ENCODE measurements around the gene CTNNB1. TPM values are rescaled to one million over a fixed set of nuclear protein-coding genes. Genes with fewer than 3 reads are reported as not detected.

Gene CTNNB1
- total and polyA plus RNA-seq, 2 of the 4 experiments (the other 2 are of a cell fraction) = 364 to 1,677 TPM

DNA sequence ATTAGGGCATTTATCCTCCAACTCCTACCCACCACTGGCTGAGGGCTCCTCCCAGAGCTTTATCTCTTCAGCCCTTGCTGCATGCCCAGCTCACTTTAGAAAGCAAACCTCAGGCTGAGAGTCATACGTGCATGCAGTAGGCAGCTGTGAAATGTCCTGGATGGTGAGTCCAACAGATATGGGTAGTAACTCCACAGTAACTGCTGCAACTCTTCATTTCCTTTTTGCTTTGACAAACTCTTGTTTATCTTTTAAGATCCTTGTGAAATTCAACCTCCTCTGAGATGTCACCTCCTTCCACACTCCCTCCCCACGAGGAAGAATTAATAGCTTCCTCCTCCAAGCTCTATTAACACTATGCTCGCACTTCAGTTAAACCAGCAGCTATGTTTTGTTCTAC, 35.9 kb upstream of the CTNNB1 start:
- H3K9ac ChIP-seq (ENCODE audit: low read depth, low read length) = no peak overlapping the region
- WGBS, 2 experiments (ENCODE audit: extremely low coverage in 2 of 2, insufficient read length in 1 of 2) = 0% methylated on average over 1 of the region's 3 CpGs; no CpG with 5 or more reads in 1 of the 2 experiments
- no peak overlapping the region for H3K4me2 ChIP-seq (ENCODE audit: low read depth, low read length)
- ChIA-PET POLR2A (ENCODE audit: unreplicated experiment) (no interaction called here), CTCF (no interaction called here)
- no peak overlapping the region for H3K56ac ChIP-seq (ENCODE audit: extremely low read depth, insufficient read depth, low read length)
- peaks cover 1% of the 10 kb centered on the region; the same call in 1 of the 2 replicates for H3K27me3 ChIP-seq (ENCODE audit: control insufficient read depth, insufficient read depth, low read length)
- BruUV-seq (replicated peaks) = no TSS peak
- no peak overlapping the region for H2AFZ ChIP-seq (replicated peaks; ENCODE audit: low read length, poor library complexity)
- dilution Hi-C loops (cut with HindIII; ENCODE audit: low sequenced_read_pairs, unreplicated experiment) (no loop called here), intact Hi-C loops (cut with micrococcal nuclease) (no loop called here), in situ Hi-C loops (cut with MboI; ENCODE audit: low sequenced_read_pairs) (no loop called here)
- H3K9me1 ChIP-seq (ENCODE audit: insufficient read depth, low read length) = no peaks in the 10 kb centered on the region
- TF ChIP-seq RCOR1 (IDR thresholded peaks at IDR 0.05; ENCODE audit: insufficient replicate concordance, low read length) (no peak), SMC3 (IDR thresholded peaks at IDR 0.05; ENCODE audit: low read depth, low read length) (no peak), RAD21 (IDR thresholded peaks at IDR 0.05; ENCODE audit: low read length) (no peak), RFX5 (IDR thresholded peaks at IDR 0.05; ENCODE audit: low read depth, low read length) (no peak), CEBPB (IDR thresholded peaks at IDR 0.05; ENCODE audit: low read depth, low read length) (no peak), MAZ (IDR thresholded peaks at IDR 0.05; ENCODE audit: borderline replicate concordance, low read depth, low read length) (no peak), POLR2A (IDR thresholded peaks at IDR 0.05; ENCODE audit: low read depth, low read length) (no peak), CHD1 (IDR thresholded peaks at IDR 0.05; ENCODE audit: low read depth, low read length) (no peak), NFE2L2 (IDR thresholded peaks at IDR 0.05; ENCODE audit: low read depth, low read length) (no peak), MXI1 (IDR thresholded peaks at IDR 0.05; ENCODE audit: borderline replicate concordance, low read depth, low read length) (no peak), FOS (IDR thresholded peaks at IDR 0.05; ENCODE audit: low read depth, low read length) (no peak), MAFK (IDR thresholded peaks at IDR 0.05; ENCODE audit: low read depth, low read length) (no peak), BHLHE40 (IDR thresholded peaks at IDR 0.05; ENCODE audit: low read depth, low read length) (no peak)
- TF ChIP-seq, protein P1, sequence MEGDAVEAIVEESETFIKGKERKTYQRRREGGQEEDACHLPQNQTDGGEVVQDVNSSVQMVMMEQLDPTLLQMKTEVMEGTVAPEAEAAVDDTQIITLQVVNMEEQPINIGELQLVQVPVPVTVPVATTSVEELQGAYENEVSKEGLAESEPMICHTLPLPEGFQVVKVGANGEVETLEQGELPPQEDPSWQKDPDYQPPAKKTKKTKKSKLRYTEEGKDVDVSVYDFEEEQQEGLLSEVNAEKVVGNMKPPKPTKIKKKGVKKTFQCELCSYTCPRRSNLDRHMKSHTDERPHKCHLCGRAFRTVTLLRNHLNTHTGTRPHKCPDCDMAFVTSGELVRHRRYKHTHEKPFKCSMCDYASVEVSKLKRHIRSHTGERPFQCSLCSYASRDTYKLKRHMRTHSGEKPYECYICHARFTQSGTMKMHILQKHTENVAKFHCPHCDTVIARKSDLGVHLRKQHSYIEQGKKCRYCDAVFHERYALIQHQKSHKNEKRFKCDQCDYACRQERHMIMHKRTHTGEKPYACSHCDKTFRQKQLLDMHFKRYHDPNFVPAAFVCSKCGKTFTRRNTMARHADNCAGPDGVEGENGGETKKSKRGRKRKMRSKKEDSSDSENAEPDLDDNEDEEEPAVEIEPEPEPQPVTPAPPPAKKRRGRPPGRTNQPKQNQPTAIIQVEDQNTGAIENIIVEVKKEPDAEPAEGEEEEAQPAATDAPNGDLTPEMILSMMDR (conservative IDR thresholded peaks at IDR 0.05; ENCODE audit: low read depth, low read length) = no peak
- TF ChIP-seq, protein P2, sequence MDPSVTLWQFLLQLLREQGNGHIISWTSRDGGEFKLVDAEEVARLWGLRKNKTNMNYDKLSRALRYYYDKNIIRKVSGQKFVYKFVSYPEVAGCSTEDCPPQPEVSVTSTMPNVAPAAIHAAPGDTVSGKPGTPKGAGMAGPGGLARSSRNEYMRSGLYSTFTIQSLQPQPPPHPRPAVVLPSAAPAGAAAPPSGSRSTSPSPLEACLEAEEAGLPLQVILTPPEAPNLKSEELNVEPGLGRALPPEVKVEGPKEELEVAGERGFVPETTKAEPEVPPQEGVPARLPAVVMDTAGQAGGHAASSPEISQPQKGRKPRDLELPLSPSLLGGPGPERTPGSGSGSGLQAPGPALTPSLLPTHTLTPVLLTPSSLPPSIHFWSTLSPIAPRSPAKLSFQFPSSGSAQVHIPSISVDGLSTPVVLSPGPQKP (IDR thresholded peaks at IDR 0.05; ENCODE audit: borderline replicate concordance, low read depth, low read length) = no peak
- TF ChIP-seq, protein P3, sequence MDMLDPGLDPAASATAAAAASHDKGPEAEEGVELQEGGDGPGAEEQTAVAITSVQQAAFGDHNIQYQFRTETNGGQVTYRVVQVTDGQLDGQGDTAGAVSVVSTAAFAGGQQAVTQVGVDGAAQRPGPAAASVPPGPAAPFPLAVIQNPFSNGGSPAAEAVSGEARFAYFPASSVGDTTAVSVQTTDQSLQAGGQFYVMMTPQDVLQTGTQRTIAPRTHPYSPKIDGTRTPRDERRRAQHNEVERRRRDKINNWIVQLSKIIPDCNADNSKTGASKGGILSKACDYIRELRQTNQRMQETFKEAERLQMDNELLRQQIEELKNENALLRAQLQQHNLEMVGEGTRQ (IDR thresholded peaks at IDR 0.05; ENCODE audit: low read depth, low read length) = no peak
- H3K79me1 ChIP-seq (ENCODE audit: low read depth in 1 of 2, low read length in 2 of 2) = no peaks in the 10 kb centered on the region
- no peak overlapping the region for H2BK5ac ChIP-seq (ENCODE audit: low read depth, low read length, poor library complexity, severe bottlenecking)
- H3K18ac ChIP-seq (ENCODE audit: low read depth, low read length) = no peak overlapping the region
- DNase-seq = no peak
- H2BK15ac ChIP-seq (ENCODE audit: low read depth, low read length) = no peak overlapping the region
- no peak overlapping the region for H3K23ac ChIP-seq (ENCODE audit: low read depth, low read length)
- H3K4ac ChIP-seq (ENCODE audit: low read depth, low read length) = no peak overlapping the region
- H4K8ac ChIP-seq (ENCODE audit: low read depth in 2 of 2, low read length in 2 of 2) = no peak overlapping the region
- H4K20me1 ChIP-seq (ENCODE audit: insufficient read depth, low read length) = no peaks in the 10 kb centered on the region
- no peak overlapping the region for H4K91ac ChIP-seq (ENCODE audit: insufficient read depth, low read depth, low read length)
- ATAC-seq (ENCODE audit: low read depth) = no peak
- H3K27ac ChIP-seq (ENCODE audit: insufficient read depth, low read length) = no peak overlapping the region
- H3K4me3 ChIP-seq (ENCODE audit: insufficient read depth, low read depth, low read length) = no peak overlapping the region
- H3K36me3 ChIP-seq (ENCODE audit: control insufficient read depth, insufficient read depth, low read length) = no peaks in the 10 kb centered on the region
- H3K14ac ChIP-seq (replicated peaks; ENCODE audit: low read depth, low read length) = no peak overlapping the region
- no peaks in the 10 kb centered on the region for H3K9me3 ChIP-seq (ENCODE audit: control insufficient read depth, insufficient read depth, low read length)
- H3K4me1 ChIP-seq (ENCODE audit: control insufficient read depth, insufficient read depth, low read length) = no peaks in the 10 kb centered on the region
- H2BK120ac ChIP-seq (ENCODE audit: low read depth, low read length) = no peak overlapping the region
- no peak overlapping the region for H2AK5ac ChIP-seq (ENCODE audit: low read depth, low read length)
- H2AK9ac ChIP-seq (replicated peaks; ENCODE audit: low read depth, low read length, poor library complexity) = no peak overlapping the region
- H2BK20ac ChIP-seq (ENCODE audit: low read depth, low read length) = no peak overlapping the region
- H4K5ac ChIP-seq (ENCODE audit: low read depth, low read length) = no peak overlapping the region
